Left lung (tissue), 10 donors: ENCODE data around the gene SEMA3B. TPM values are rescaled to one million over a fixed set of nuclear protein-coding genes. Genes with fewer than 3 reads are reported as not detected.
"Not testable (repeated sequence)": the region's sequence is repeated elsewhere in the genome, so short reads cannot be mapped to it uniquely, and the experiment has no call there.

ENCODE experiments used
- ATAC-seq: fragments of 200-7000 bp; cut with Tn5 transposase; one replicate; pipeline ENCODE4 v1.9.1; 2020; ENCODE audit warnings: moderate library complexity
- DNase-seq, 4 donors: peaks; one replicate each; pipeline ENCODE4 v3.0.0-alpha.2; 2013 to 2020
- H3K27ac ChIP-seq, 2 donors: fragments of 200-600 bp; sonication (generic) in 1 of 2; one replicate each; pipeline versions ENCODE4 v1.5.0 to v1.8.0; 2020 to 2021
- H3K27me3 ChIP-seq, 2 donors: fragments of 200-600 bp; sonication (generic) in 1 of 2; one replicate each; pipeline versions ENCODE4 v1.5.0 to v1.8.0; 2020 to 2021
- H3K36me3 ChIP-seq, 2 donors: fragments of 200-600 bp; sonication (generic) in 1 of 2; one replicate each; pipeline versions ENCODE4 v1.5.0 to v1.8.0; 2020 to 2021
- H3K4me1 ChIP-seq, 2 donors: fragments of 200-600 bp; one replicate each; pipeline ENCODE4 v1.8.0; 2021
- H3K4me3 ChIP-seq, 2 donors: fragments of 200-600 bp; sonication (generic) in 1 of 2; one replicate each; pipeline versions ENCODE4 v1.5.0 to v1.8.0; 2020 to 2021; ENCODE audit warnings: mild to moderate bottlenecking in 1 of 2
- H3K9me3 ChIP-seq, 2 donors: fragments of 200-600 bp; sonication (generic) in 1 of 2; one replicate each; pipeline versions ENCODE4 v1.5.0 to v1.8.0; 2020 to 2021
- intact Hi-C, 2 donors: fragments of 100-400 bp; cut with DNase I; formaldehyde crosslinking; loops; one replicate each; pipeline versions ENCODE4 v1.11.2 to v1.14.2; 2022
- polyA plus RNA-seq, 6 donors: library from polyadenylated mRNA; unstranded; fragments of 120-200 nt; gene quantifications; one replicate each; pipeline ENCODE4 v1.2.1, GENCODE V29; 2013; ENCODE audit not compliant: insufficient read length in 6 of 6
- total RNA-seq, 2 donors: library from RNA; stranded (reverse); fragmentation: NEBNext Ultra II Directional; extraction: Animal tissue kit (Norgen Biotek cat#: 25700); gene quantifications; one replicate each; pipeline ENCODE4 v1.2.1, GENCODE V29; 2021
- TF ChIP-seq, protein P1 (sequence below), 2 donors: fragments of 200-600 bp; sonication (generic) in 1 of 2; IDR thresholded peaks; one replicate each; pipeline versions ENCODE4 v1.5.0 to v1.8.0; 2021; ENCODE audit warnings: antibody characterized with exemption in 2 of 2
- donor health status: DM: no; HTN: yes; CAD: no.
- donor health status: DM: no; HTN: no; CAD: no.

The SEMA3B gene
- total and polyA plus RNA-seq, 8 donors, result 20.6 to 92.7 (median 28.2) TPM

DNA sequence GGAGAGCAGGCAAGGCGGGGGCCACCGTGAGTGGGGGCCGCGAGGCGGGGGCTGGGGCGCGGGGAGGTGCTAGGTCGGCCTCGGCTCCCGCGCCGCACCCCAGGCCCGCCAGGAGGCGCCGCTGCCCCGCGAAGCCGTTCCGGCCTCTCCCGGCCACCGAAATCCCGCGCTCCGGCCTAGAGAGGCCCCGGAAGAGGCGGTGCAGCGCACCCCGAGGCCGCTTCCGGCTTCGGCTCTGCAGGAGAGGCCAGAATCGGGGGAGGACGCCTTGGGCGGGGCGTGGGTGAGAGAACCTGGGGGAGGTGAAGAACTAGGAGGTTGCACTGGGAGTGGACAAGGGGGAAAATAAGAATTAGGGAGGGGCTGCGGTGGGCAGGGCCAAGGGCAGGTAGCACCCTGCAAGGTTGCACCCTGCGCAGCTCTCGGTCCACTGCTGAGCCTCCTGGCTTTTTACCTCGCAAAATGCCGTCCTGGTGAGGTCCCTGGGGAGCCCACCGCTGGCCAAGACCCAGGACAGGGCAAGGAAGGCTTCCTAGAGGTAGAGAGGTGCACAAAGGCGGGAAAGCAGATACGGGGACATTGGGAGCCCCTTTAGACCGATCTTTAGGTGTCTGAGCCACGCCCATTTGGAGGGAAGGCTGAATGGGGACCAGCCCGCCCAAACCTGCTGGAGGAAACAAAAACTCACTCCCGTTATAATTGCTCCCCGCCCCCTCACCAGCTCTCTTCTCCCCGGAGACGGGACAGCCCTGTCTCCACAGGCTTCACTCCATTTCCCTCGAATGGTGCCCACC, 41.4 kb upstream of the SEMA3B start:
- TF ChIP-seq, protein P1, sequence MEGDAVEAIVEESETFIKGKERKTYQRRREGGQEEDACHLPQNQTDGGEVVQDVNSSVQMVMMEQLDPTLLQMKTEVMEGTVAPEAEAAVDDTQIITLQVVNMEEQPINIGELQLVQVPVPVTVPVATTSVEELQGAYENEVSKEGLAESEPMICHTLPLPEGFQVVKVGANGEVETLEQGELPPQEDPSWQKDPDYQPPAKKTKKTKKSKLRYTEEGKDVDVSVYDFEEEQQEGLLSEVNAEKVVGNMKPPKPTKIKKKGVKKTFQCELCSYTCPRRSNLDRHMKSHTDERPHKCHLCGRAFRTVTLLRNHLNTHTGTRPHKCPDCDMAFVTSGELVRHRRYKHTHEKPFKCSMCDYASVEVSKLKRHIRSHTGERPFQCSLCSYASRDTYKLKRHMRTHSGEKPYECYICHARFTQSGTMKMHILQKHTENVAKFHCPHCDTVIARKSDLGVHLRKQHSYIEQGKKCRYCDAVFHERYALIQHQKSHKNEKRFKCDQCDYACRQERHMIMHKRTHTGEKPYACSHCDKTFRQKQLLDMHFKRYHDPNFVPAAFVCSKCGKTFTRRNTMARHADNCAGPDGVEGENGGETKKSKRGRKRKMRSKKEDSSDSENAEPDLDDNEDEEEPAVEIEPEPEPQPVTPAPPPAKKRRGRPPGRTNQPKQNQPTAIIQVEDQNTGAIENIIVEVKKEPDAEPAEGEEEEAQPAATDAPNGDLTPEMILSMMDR (IDR thresholded peaks at IDR 0.05), result peak; percentile 89 to 92
- Histone ChIP-seq H3K36me3 (no peaks in the 10 kb centered on the region), H3K27me3 (peaks cover 0 to 13% of the 10 kb centered on the region in 2 donors), H3K27ac (peak overlapping the region; percentile 69 to 91), H3K4me1 (peaks cover 17 to 48% of the 10 kb centered on the region in 2 donors), H3K9me3 (no peaks in the 10 kb centered on the region), H3K4me3 (peak overlapping the region; percentile 66 to 72)
- DNase-seq, result peak; percentile 86 to 99 (median 95)
- peak; percentile 91 for ATAC-seq
- intact Hi-C loops, result loop anchor here in 1 of 2 donors (5.0 kb wide), 2 partner anchors 35 to 45 kb away; partner anchors contain the start of gene GNAT1

DNA sequence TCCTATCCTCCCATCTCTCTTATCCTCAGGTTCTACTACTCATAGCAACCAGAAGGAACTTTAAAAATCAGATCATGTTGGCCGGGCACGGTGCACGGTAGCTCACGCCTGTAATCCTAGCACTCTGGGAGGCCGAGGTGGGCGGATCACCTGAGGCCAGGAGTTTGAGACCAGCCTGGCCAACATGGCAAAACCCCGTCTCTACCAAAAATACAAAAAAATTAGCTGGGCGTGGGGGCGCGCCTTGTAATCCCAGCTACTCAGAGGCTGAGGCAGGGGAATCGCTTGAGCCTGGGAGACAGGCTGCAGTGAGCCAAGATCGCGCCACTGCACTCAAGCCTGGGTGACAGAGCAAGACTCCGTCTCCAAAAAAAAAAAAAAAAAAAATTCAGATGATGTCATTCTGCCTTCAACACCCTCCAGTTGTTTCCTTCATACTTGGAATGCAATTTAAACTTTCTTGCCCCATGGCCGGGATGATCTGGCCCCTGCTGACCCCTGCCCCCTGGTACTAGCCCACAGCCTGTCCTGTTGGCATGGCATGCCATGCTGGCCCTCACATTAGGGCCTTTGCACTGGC, 40.7 kb upstream of the SEMA3B start:
- Histone ChIP-seq H3K4me3 (peak overlapping the region; percentile 66 to 72), H3K27me3 (peaks cover 0 to 13% of the 10 kb centered on the region in 2 donors), H3K27ac (peak overlapping the region; percentile 69 to 91), H3K4me1 (peaks cover 17 to 52% of the 10 kb centered on the region in 2 donors)
- intact Hi-C loops, result loop anchor here in 1 of 2 donors (5.0 kb wide), 2 partner anchors 36 to 44 kb away; partner anchors contain the start of gene GNAT1
- not testable (repeated sequence) for H3K36me3 ChIP-seq, H3K9me3 ChIP-seq, ATAC-seq, DNase-seq

DNA sequence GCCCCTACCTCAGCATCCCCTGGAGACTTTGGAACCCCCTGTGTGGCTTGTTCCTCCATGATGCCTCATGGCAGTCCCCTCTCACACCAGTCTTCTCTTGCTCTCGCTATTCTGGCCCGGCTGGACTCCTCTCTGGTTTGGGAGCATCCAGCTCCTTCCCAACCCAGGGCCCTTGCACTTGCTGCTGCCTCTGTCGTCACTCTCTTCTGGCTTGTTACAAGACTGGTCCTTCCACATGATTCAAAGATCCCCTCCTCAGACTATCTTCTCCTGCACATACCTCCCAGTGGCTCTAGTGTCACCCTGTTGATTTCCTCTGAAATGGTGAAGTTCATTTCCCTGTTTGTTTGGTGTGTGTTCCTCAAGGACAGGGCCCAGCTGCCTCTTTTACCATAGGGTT, 39.5 kb upstream of the SEMA3B start:
- intact Hi-C loops, result loop anchor here in 1 of 2 donors (5.0 kb wide), 2 partner anchors 37 to 43 kb away; partner anchors contain the start of gene GNAT1
- peaks cover 0 to 13% of the 10 kb centered on the region in 2 donors for H3K27me3 ChIP-seq
- H3K9me3 ChIP-seq, result no peaks in the 10 kb centered on the region
- H3K4me3 ChIP-seq, result no peak overlapping the region
- DNase-seq (no peak), ATAC-seq (no peak)
- TF ChIP-seq, protein P1 (IDR thresholded peaks at IDR 0.05), result no peak
- H3K4me1 ChIP-seq, result peaks cover 17 to 64% of the 10 kb centered on the region in 2 donors
- peak overlapping the region in 1 of 2 donors; percentile 81 for H3K27ac ChIP-seq
- no peaks in the 10 kb centered on the region for H3K36me3 ChIP-seq

- TF ChIP-seq, protein P1 (IDR thresholded peaks at IDR 0.05), result no peak
- ATAC-seq (no peak), DNase-seq (no peak)
- peaks cover 17 to 71% of the 10 kb centered on the region in 2 donors for H3K4me1 ChIP-seq
- intact Hi-C loops, result no loop called here
- H3K27me3 ChIP-seq, result peaks cover 0 to 10% of the 10 kb centered on the region in 2 donors
- H3K4me3 ChIP-seq, result no peak overlapping the region
- H3K9me3 ChIP-seq, result no peaks in the 10 kb centered on the region
- H3K36me3 ChIP-seq, result no peaks in the 10 kb centered on the region
- peak overlapping the region in 1 of 2 donors; percentile 81 for H3K27ac ChIP-seq
Measured at GRCh38 chr3:50230104-50230793, 38.7 kb upstream of the SEMA3B start.

GRCh38 chr3:50230794-50231125, 38.2 kb upstream of the SEMA3B start:
- H3K9me3 ChIP-seq, result no peaks in the 10 kb centered on the region
- H3K27me3 ChIP-seq, result peaks cover 0 to 5% of the 10 kb centered on the region in 2 donors
- H3K36me3 ChIP-seq, result no peaks in the 10 kb centered on the region
- intact Hi-C loops, result no loop called here
- no peak overlapping the region for H3K4me3 ChIP-seq
- ATAC-seq (no peak), DNase-seq (no peak)
- H3K27ac ChIP-seq, result peak overlapping the region in 1 of 2 donors; percentile 81
- peaks cover 17 to 73% of the 10 kb centered on the region in 2 donors for H3K4me1 ChIP-seq
- TF ChIP-seq, protein P1 (IDR thresholded peaks at IDR 0.05), result no peak
